ENCODE data around the gene HS3ST4. TPM values are rescaled to one million over a fixed set of nuclear protein-coding genes. Genes with fewer than 3 reads are reported as not detected.

The HS3ST4 gene
- total RNA-seq, 4 donors from 2014 or later = not detected

DNA sequence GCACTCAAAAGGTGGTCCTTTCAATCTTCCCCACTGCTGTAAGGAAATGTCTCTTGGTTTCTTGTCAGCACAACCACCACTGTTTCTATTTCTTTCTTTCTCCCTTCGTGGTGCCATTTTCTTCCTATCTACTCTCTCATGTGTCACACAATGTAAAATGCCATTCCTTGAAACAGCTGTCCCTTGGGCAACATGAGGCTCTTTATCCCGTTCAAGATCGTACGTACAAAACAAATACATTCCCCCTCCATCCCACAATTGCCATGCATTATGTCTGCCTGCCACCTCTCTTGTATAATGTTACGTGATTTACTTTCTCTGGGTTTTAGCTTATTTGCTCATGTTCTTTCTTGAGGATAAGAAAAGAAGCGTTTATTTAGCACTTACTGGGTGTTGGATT lies 410.6 kb downstream of the HS3ST4 start:
- TF ChIP-seq, protein P1, sequence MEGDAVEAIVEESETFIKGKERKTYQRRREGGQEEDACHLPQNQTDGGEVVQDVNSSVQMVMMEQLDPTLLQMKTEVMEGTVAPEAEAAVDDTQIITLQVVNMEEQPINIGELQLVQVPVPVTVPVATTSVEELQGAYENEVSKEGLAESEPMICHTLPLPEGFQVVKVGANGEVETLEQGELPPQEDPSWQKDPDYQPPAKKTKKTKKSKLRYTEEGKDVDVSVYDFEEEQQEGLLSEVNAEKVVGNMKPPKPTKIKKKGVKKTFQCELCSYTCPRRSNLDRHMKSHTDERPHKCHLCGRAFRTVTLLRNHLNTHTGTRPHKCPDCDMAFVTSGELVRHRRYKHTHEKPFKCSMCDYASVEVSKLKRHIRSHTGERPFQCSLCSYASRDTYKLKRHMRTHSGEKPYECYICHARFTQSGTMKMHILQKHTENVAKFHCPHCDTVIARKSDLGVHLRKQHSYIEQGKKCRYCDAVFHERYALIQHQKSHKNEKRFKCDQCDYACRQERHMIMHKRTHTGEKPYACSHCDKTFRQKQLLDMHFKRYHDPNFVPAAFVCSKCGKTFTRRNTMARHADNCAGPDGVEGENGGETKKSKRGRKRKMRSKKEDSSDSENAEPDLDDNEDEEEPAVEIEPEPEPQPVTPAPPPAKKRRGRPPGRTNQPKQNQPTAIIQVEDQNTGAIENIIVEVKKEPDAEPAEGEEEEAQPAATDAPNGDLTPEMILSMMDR (IDR thresholded peaks at IDR 0.05) = no peak
- DNase-seq (ENCODE audit: low spot score) = no peak

DNA sequence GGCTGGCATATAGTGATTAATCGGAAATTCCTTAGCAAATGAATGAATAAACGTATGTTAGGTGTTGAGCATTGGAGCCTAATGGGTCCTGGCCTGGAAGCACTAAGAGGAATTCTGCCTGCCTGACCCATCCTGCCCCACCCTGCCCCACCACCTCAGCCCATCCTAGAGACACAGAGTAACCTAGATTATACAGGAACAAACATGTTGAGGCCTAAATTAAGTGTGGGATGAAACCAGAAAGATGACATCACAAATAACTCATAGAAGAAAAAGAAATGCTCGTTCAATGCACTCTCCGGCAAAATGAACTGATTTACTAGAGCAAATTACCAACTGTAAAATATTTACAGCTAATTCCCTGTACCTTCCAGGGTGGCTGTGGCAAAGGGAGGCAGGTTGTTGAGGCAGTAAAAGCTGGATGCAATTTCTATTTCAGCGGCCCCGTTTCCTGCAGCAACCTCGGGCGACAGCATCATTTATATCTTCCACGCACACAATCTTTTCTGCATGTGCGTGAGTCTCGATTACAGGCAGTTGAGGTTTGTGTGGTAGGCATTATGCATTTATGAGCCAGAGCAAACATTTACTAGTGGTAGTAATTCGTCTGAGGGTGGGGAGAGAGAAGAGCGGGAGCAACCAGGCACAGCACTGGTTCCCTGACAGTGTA lies 417.2 kb downstream of the HS3ST4 start:
- ATAC-seq (ENCODE audit: low FRiP score) = no peak
- no peak for DNase-seq (ENCODE audit: low spot score)
- TF ChIP-seq, protein P1 (IDR thresholded peaks at IDR 0.05) = no peak

More for the DNA sequence above, 410.6 kb downstream of the HS3ST4 start:
- ATAC-seq (ENCODE audit: low FRiP score) = no peak

DNA sequence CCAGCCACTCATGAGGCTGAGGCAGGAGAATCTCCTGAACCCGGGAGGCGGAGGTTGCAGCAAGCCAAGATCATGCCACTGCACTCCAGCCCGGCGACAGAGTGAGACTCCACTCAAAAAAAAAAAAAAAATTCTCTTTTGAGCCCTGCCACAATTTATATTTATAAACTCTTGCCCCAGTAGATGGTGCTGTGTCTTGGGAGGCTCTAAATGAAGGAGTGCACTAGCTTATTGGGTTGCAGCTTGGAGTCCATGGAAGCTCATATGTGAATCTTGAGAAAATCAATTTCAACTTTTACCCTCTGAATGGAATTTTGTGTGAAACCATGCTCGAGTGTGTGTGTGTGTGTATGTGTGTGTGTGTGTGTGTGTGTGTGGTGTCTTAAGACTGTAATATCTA lies 420.1 kb downstream of the HS3ST4 start:
- DNase-seq (ENCODE audit: low spot score) (no peak), ATAC-seq (ENCODE audit: low FRiP score) (no peak)
- TF ChIP-seq, protein P1 (IDR thresholded peaks at IDR 0.05) = no peak

DNA sequence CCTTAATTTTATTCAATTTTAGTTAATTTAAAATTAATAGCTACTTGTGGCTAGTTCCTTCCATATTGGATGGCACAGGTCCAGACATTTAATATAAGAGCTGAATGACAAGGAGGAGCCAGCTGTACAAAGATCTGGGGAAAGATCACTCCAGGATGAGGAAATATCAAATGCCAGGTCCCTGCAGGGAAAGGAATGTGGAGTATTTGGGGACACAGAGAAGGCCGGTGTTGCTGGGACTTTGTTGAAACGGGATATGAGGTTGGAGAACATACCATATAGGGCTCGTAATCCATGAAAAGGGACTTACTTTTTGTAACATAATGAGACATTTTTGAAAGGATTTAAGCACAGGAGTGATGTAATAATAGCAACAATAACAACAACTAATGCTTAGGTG lies 426.8 kb downstream of the HS3ST4 start:
- TF ChIP-seq, protein P1 (IDR thresholded peaks at IDR 0.05) = no peak
- DNase-seq (ENCODE audit: low spot score) (no peak), ATAC-seq (ENCODE audit: low FRiP score) (no peak)

DNA sequence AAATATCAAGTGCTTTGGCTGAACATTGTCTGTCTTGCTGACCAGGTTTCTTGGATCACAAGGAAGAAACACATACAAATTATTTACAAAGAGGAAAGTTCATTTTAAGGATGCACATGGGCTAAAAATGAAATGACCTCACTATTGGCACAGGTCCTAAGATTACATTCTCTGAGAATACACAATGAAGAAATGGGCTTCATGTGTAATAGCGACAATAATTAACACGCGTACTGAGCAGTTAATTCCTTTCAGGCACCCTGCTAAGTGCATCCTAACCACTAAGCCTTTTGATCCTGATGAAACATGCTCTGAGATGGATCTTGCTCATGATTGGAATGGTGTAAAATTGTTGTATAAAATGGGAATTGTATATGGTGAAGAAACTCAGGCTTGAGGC lies 429.0 kb downstream of the HS3ST4 start:
- DNase-seq (ENCODE audit: low spot score) = no peak
- TF ChIP-seq, protein P1 (IDR thresholded peaks at IDR 0.05) = no peak

DNA sequence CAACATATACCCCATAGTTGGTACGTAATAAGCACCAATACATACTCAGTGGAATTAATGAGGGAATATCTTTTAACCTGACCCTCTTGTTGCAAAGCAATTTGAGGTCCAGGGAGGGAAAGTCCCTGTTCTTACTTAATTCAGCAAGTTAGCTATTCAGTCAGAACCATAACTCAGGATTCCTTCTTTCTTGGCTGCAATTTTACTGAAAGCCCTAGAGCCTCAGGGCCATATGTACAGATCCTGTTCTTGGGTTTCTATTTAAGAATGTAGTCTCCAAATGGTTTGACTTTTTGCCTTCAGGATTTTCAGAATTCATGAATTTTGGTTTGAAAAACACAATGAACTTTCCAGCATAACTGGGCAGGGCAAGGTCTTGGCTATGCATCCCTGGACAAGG lies 436.5 kb downstream of the HS3ST4 start:
- ATAC-seq (ENCODE audit: low FRiP score) = no peak
- TF ChIP-seq, protein P1 (IDR thresholded peaks at IDR 0.05) = no peak
- DNase-seq (ENCODE audit: low spot score) = no peak

More for the DNA sequence above, 429.0 kb downstream of the HS3ST4 start:
- ATAC-seq (ENCODE audit: low FRiP score) = no peak

DNA sequence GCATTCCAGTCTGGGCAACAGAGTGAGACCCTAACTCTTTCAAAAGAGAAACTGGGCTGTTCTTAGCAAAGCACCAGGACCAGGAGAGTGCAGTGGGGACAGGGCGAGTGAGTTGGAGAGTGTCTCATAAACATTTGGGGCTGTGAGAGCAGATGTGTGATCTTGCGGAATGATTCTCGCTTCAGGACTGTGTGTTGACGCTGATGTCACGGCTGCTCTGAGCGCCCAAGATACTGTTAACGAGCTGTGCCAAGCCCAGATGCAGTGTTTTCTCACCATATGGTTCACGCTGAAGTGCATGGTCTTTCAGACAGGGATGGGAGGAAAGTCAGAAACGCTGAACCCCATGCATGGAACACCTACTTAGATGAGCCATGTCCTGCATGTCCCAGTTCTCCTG lies 438.2 kb downstream of the HS3ST4 start:
- ATAC-seq (ENCODE audit: low FRiP score) (no peak), DNase-seq (ENCODE audit: low spot score) (no peak)
- TF ChIP-seq, protein P1 (IDR thresholded peaks at IDR 0.05) = no peak

Data from omental fat pad (tissue), 4 donors.